Chondrocyte (in vitro differentiated cells): Measurements from ENCODE around the gene CTNNA2. TPM values are rescaled to one million over a fixed set of nuclear protein-coding genes. Genes with fewer than 3 reads are reported as not detected.

Source experiments
- DNase-seq: peaks from one replicate; pipeline ENCODE4 v3.0.0; 2021; ENCODE audit warnings: mixed read lengths, low spot score
- H3K27ac Mint-ChIP-seq: one replicate; pipeline ENCODE4 v1.8.0; 2021; ENCODE audit warnings: mild to moderate bottlenecking, moderate library complexity, mixed read lengths; ENCODE audit not compliant: unreplicated experiment
- H3K27me3 Mint-ChIP-seq: 2 replicates; pipeline ENCODE4 v1.8.0; 2021; ENCODE audit warnings: low read depth, mixed read lengths
- H3K36me3 Mint-ChIP-seq: 2 replicates; pipeline ENCODE4 v1.8.0; 2021; ENCODE audit warnings: low read depth, mixed read lengths
- H3K4me1 Mint-ChIP-seq: 2 replicates; pipeline ENCODE4 v1.8.0; 2021; ENCODE audit warnings: low read depth, mild to moderate bottlenecking, mixed read lengths
- H3K4me3 Mint-ChIP-seq: one replicate; pipeline ENCODE4 v1.8.0; 2021; ENCODE audit warnings: mild to moderate bottlenecking, moderate library complexity, mixed read lengths; ENCODE audit not compliant: unreplicated experiment
- H3K9me3 Mint-ChIP-seq: 2 replicates; pipeline ENCODE4 v1.8.0; 2021; ENCODE audit warnings: low read depth, mixed read lengths
- CTCF ChIP-seq: fragments of 200-600 bp; sonication (generic); IDR thresholded peaks from 2 replicates; pipeline ENCODE4 v1.5.0; 2021; ENCODE audit warnings: antibody characterized with exemption, mild to moderate bottlenecking, moderate library complexity
- total RNA-seq: library from RNA; stranded (reverse); gene quantifications from 3 replicates; pipeline ENCODE4 v1.2.1, GENCODE V29; 2021

Gene CTNNA2
- total RNA-seq, 1 donor from 2014 or later, result not detected

- Mint-ChIP-seq H3K27me3 (peaks cover 2% of the 10 kb centered on the region), H3K27ac (no peak overlapping the region), H3K9me3 (no peaks in the 10 kb centered on the region)
Observed at GRCh38 chr2:80531319-80531718, 1018.5 kb downstream of the CTNNA2 start.

GRCh38 chr2:80545420-80546210 lies 1032.8 kb downstream of the CTNNA2 start:
- DNase-seq, result no peak
- H3K4me3 Mint-ChIP-seq, result no peak overlapping the region
- H3K36me3 Mint-ChIP-seq, result no peaks in the 10 kb centered on the region
- H3K4me1 Mint-ChIP-seq, result no peaks in the 10 kb centered on the region
- no peaks in the 10 kb centered on the region for H3K9me3 Mint-ChIP-seq
- TF ChIP-seq CTCF, result no peak
- H3K27me3 Mint-ChIP-seq, result no peaks in the 10 kb centered on the region
- H3K27ac Mint-ChIP-seq, result no peak overlapping the region

More at GRCh38 chr2:80531319-80531718, 1018.5 kb downstream of the CTNNA2 start:
- DNase-seq, result no peak
- Mint-ChIP-seq H3K4me1 (no peaks in the 10 kb centered on the region), H3K36me3 (no peaks in the 10 kb centered on the region), H3K4me3 (no peak overlapping the region)
- TF ChIP-seq CTCF, result no peak

GRCh38 chr2:80546766-80547165 lies 1033.9 kb downstream of the CTNNA2 start:
- TF ChIP-seq CTCF, result no peak

GRCh38 chr2:80547344-80547743 lies 1034.5 kb downstream of the CTNNA2 start:
- no peaks in the 10 kb centered on the region for H3K9me3 Mint-ChIP-seq
- H3K36me3 Mint-ChIP-seq, result no peaks in the 10 kb centered on the region
- no peaks in the 10 kb centered on the region for H3K27me3 Mint-ChIP-seq
- no peaks in the 10 kb centered on the region for H3K4me1 Mint-ChIP-seq
- no peak for DNase-seq
- no peak overlapping the region for H3K27ac Mint-ChIP-seq
- no peak overlapping the region for H3K4me3 Mint-ChIP-seq
- no peak for TF ChIP-seq CTCF

More at GRCh38 chr2:80546766-80547165, 1033.9 kb downstream of the CTNNA2 start:
- DNase-seq, result no peak
- H3K4me1 Mint-ChIP-seq, result no peaks in the 10 kb centered on the region
- no peak overlapping the region for H3K27ac Mint-ChIP-seq
- H3K36me3 Mint-ChIP-seq, result no peaks in the 10 kb centered on the region
- H3K9me3 Mint-ChIP-seq, result no peaks in the 10 kb centered on the region
- no peaks in the 10 kb centered on the region for H3K27me3 Mint-ChIP-seq
- H3K4me3 Mint-ChIP-seq, result no peak overlapping the region

- no peak for TF ChIP-seq CTCF
- no peaks in the 10 kb centered on the region for H3K27me3 Mint-ChIP-seq
- no peaks in the 10 kb centered on the region for H3K36me3 Mint-ChIP-seq
Observed at GRCh38 chr2:80548469-80548868, 1035.6 kb downstream of the CTNNA2 start.

More at GRCh38 chr2:80548469-80548868, 1035.6 kb downstream of the CTNNA2 start:
- no peak for DNase-seq
- Mint-ChIP-seq H3K4me1 (no peaks in the 10 kb centered on the region), H3K9me3 (no peaks in the 10 kb centered on the region), H3K4me3 (no peak overlapping the region), H3K27ac (no peak overlapping the region)
